Gastrocnemius medialis (tissue), 4 donors: Measurements from ENCODE around the gene NCOA7. TPM values are rescaled to one million over a fixed set of nuclear protein-coding genes. Genes with fewer than 3 reads are reported as not detected.

Source experiments
- ATAC-seq, 2 donors: fragments of 150-250 bp; one replicate each; pipeline ENCODE4 v1.9.1; 2016
- DNase-seq, 2 donors: peaks; one replicate each; pipeline ENCODE4 v3.0.0-alpha.2; 2019
- H3K27ac ChIP-seq, 4 donors: fragments of 200-600 bp; sonication (generic); 1 replicate in 1 of 4; 2 replicates in 3 of 4; pipeline ENCODE4 v1.5.1; 2016 to 2018; ENCODE audit warnings: mild to moderate bottlenecking in 2 of 4, moderate library complexity in 1 of 4
- H3K27me3 ChIP-seq, 3 donors: fragments of 200-600 bp; sonication (generic) in 2 of 3; 1 replicate in 1 of 3; 2 replicates in 2 of 3; pipeline versions ENCODE4 v1.5.1 to v1.6.0; 2016 to 2019; ENCODE audit warnings: mild to moderate bottlenecking in 1 of 3, moderate library complexity in 1 of 3
- H3K36me3 ChIP-seq, 2 donors: fragments of 200-600 bp; sonication (generic) in 1 of 2; one replicate each; pipeline ENCODE4 v1.5.1; 2017 to 2018
- H3K4me1 ChIP-seq, 2 donors: fragments of 200-600 bp; sonication (generic) in 1 of 2; one replicate each; pipeline ENCODE4 v1.5.1; 2016 to 2017; ENCODE audit warnings: mild to moderate bottlenecking in 2 of 2
- H3K4me3 ChIP-seq, 4 donors: fragments of 200-600 bp; sonication (generic) in 3 of 4; 1 replicate in 1 of 4; 2 replicates in 3 of 4; pipeline ENCODE4 v1.5.1; 2016 to 2019; ENCODE audit warnings: mild to moderate bottlenecking in 2 of 4
- H3K9me3 ChIP-seq, 3 donors: fragments of 200-600 bp; sonication (generic) in 2 of 3; 1 replicate in 1 of 3; 2 replicates in 2 of 3; pipeline ENCODE4 v1.5.1; 2016 to 2019
- POLR2A ChIP-seq, 2 donors: fragments of 450-650 bp; IDR thresholded peaks; one replicate each; pipeline ENCODE4 v1.6.1; 2017; ENCODE audit warnings: antibody characterized with exemption in 2 of 2, mild to moderate bottlenecking in 2 of 2, moderate library complexity in 2 of 2
- in situ Hi-C, 4 donors: fragments of 200-750 bp; cut with MboI; loops; one replicate each; pipeline versions ENCODE4 v1.15.0 to v1.8.0; 2017; ENCODE audit warnings: low sequenced_read_pairs in 4 of 4
- intact Hi-C: fragments of 100-400 bp; cut with DNase I; formaldehyde crosslinking; loops from one replicate; pipeline ENCODE4 v1.15.1; 2023; ENCODE audit warnings: low total_unique reads
- total RNA-seq, 4 donors: library from RNA; depleted of rRNA; stranded (reverse); fragments of >200 nt; gene quantifications; one replicate each; pipeline versions ENCODE4 v1.1.0 to v1.2.3, GENCODE V29; 2016
- TF ChIP-seq, protein P1 (sequence below), 5 experiments: fragments of 450-650 bp in 3 of 5; fragments of 200-600 bp in 2 of 5; sonication (generic) in 2 of 5; IDR thresholded peaks in 4 of 5; conservative IDR thresholded peaks in 1 of 5; 1 replicate in 4 of 5; 2 replicates in 1 of 5; pipeline ENCODE4 v1.5.1; 2016 to 2019; ENCODE audit warnings: antibody characterized with exemption in 5 of 5, mild to moderate bottlenecking in 3 of 5, moderate library complexity in 3 of 5

NCOA7 gene
- total RNA-seq, 4 donors from 2014 or later: 7.0 to 9.5 (median 9.2) TPM

DNA sequence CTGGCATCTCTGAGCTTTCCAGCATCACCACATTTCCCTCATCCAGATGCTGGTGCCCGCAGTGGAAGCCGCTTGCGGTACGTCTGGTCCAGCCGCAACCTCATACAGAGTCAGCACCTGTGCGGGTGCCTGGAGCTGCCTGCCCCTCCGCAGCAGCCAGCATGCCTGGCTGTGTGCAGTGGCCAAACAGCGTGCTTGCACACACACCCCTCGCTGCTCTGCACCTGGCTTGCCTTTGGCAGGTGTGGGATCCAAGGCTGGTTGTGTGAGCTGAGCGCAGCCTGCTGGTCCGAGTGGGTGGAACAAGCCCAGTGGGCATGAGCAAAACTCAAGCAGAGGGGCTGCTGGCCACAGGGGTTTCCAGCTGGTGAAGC lies 162.7 kb downstream of the NCOA7 start:
- H3K36me3 ChIP-seq: no peaks in the 10 kb centered on the region
- ATAC-seq: no peak
- in situ Hi-C loops (loop anchor here in 3 of 4 donors (10.0 to 25.0 kb wide), 3 partner anchors 91 to 641 kb away; partner anchors contain the start of gene HDDC2 (in 1 of the 3)), intact Hi-C loops (no loop called here)
- no peak for DNase-seq
- no peak overlapping the region for H3K27ac ChIP-seq
- H3K9me3 ChIP-seq: no peaks in the 10 kb centered on the region
- peaks cover 8 to 16% of the 10 kb centered on the region in 2 donors for H3K4me1 ChIP-seq
- H3K27me3 ChIP-seq: no peaks in the 10 kb centered on the region
- TF ChIP-seq, protein P1, sequence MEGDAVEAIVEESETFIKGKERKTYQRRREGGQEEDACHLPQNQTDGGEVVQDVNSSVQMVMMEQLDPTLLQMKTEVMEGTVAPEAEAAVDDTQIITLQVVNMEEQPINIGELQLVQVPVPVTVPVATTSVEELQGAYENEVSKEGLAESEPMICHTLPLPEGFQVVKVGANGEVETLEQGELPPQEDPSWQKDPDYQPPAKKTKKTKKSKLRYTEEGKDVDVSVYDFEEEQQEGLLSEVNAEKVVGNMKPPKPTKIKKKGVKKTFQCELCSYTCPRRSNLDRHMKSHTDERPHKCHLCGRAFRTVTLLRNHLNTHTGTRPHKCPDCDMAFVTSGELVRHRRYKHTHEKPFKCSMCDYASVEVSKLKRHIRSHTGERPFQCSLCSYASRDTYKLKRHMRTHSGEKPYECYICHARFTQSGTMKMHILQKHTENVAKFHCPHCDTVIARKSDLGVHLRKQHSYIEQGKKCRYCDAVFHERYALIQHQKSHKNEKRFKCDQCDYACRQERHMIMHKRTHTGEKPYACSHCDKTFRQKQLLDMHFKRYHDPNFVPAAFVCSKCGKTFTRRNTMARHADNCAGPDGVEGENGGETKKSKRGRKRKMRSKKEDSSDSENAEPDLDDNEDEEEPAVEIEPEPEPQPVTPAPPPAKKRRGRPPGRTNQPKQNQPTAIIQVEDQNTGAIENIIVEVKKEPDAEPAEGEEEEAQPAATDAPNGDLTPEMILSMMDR (IDR thresholded peaks at IDR 0.05 in 4 of 5, conservative IDR thresholded peaks at IDR 0.05 in 1 of 5): no peak
- TF ChIP-seq POLR2A (IDR thresholded peaks at IDR 0.05): no peak
- no peak overlapping the region for H3K4me3 ChIP-seq

DNA sequence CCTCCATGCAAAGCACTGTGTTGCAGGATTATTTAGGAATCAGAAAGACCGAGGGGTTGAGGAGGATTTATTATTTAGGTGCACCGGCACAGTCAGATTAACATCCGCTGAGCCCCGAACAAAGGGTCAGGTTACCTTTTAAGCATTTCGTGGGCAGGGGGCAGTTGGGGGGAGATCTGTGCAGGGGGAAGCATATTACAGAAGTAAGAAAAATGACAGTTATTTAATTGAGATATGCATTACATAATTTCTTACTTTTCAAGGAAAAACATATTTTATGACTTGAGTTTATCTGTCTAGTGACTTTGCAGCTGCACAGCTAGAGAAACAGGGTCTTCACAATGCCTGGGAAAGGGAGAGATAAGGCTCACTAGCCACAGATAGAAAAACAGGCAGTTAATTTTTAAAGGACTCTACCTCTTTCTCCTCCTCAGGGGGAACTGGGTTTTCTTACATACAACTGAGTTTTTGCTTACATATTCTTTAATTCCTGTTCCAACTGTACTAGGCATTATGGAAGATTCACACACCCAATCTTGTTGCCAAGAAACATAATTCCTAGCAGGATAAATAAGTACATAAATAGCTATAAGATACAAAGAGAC lies 164.1 kb downstream of the NCOA7 start:
- H3K27me3 ChIP-seq: no peaks in the 10 kb centered on the region
- in situ Hi-C loops: loop anchor here in 3 of 4 donors (10.0 to 25.0 kb wide), 3 partner anchors 93 to 643 kb away; partner anchors contain the start of gene HDDC2 (in 1 of the 3)
- no peak overlapping the region for H3K27ac ChIP-seq
- H3K4me1 ChIP-seq: peaks cover 10 to 20% of the 10 kb centered on the region in 2 donors
- H3K36me3 ChIP-seq: no peaks in the 10 kb centered on the region
- ATAC-seq (no peak), DNase-seq (no peak)
- no peak for TF ChIP-seq POLR2A (IDR thresholded peaks at IDR 0.05)
- TF ChIP-seq, protein P1 (IDR thresholded peaks at IDR 0.05 in 4 of 5, conservative IDR thresholded peaks at IDR 0.05 in 1 of 5): no peak
- no peak overlapping the region for H3K4me3 ChIP-seq
- H3K9me3 ChIP-seq: no peaks in the 10 kb centered on the region
- intact Hi-C loops: loop anchor here (5.0 kb wide), 1 partner anchor 98 kb away; no protein-coding TSS in a partner anchor

DNA sequence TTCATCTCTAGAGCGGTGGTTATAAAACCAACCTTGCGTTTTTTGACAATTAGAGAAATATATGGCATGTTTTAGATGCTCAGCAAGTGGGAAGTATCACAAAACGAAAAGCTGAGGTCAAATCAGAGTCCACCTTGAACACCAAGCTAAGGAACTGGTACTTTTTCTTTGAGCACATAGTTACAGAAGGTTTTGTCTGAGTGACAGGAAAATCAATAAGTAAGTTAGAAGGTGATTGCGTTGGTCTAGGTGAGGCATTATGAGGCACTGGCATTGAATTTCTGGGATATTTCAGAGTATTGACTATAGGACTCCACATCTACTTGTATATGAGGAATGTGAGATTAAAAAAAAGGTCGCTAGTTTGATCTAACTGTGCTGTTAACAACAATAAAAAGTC lies 165.2 kb downstream of the NCOA7 start:
- ATAC-seq (no peak), DNase-seq (no peak)
- Histone ChIP-seq H3K9me3 (no peaks in the 10 kb centered on the region), H3K4me1 (peaks cover 10 to 20% of the 10 kb centered on the region in 2 donors), H3K27me3 (no peaks in the 10 kb centered on the region), H3K4me3 (peak overlapping the region; percentile 62 to 97 (median 82)), H3K27ac (peak overlapping the region; percentile 83 to 95 (median 92)), H3K36me3 (no peaks in the 10 kb centered on the region)
- in situ Hi-C loops: loop anchor here in 3 of 4 donors (10.0 to 25.0 kb wide), 3 partner anchors 94 to 644 kb away; partner anchors contain the start of gene HDDC2 (in 1 of the 3)
- TF ChIP-seq, protein P1 (IDR thresholded peaks at IDR 0.05 in 4 of 5, conservative IDR thresholded peaks at IDR 0.05 in 1 of 5): no peak
- TF ChIP-seq POLR2A (IDR thresholded peaks at IDR 0.05): no peak
- intact Hi-C loops: loop anchor here (1.0 to 5.0 kb wide), 4 partner anchors 37 to 645 kb away; no protein-coding TSS in a partner anchor

DNA sequence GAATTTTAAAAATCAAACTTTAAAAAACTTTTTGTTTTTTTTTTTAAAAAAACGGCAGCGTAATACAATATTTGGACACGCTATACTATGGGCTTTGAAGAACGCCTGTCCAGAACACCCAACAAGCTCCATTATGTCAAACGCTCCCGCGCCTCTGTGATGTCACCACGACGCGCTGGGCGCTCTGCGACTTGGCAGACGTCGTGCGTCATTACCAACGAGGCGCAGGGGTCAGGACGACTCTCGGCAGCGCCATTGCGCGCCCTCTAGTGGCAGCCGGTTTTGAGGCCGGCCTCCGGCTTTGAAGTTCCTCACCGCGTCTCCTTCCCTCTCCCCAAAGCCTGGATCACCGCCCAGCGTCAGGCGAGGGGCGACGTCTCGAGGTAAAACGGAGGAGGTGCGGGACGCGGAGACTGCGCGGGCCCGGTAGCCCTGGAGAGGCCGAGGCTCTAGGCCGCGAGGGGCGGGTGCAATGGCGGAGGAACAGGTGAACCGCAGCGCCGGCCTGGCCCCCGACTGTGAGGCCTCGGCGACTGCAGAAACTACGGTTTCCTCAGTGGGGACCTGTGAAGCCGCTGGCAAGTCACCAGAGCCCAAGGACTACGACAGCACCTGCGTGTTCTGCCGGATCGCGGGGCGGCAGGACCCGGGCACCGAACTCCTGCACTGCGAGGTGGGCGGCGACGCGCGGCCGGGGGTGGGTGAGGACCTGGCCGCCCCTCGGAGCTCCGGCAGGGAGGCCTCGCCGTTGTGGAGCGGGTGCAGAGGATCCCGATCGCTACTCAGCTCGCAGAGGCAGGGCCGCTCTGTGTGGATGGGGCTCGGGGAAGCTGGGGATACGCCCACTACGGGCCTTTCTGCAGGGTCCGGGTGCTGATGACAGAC lies 166.0 kb downstream of the NCOA7 start, which contains the start of gene HINT3:
Gene HINT3, plus strand, starts transcription at position 265 of the 885 bp plus-strand sequence. Its CDS starts 208 bp downstream, at position 473.
- in situ Hi-C loops: loop anchor here in 3 of 4 donors (10.0 to 25.0 kb wide), 3 partner anchors 94 to 644 kb away; partner anchors contain the start of gene HDDC2 (in 1 of the 3)
- intact Hi-C loops: loop anchor here (1.0 to 5.0 kb wide), 4 partner anchors 38 to 645 kb away; no protein-coding TSS in a partner anchor

More for the DNA sequence above, 166.0 kb downstream of the NCOA7 start, which contains the start of gene HINT3:
- DNase-seq (peak; percentile 93 to 94), ATAC-seq (peak; percentile 93 to 98)
- TF ChIP-seq, protein P1 (IDR thresholded peaks at IDR 0.05 in 4 of 5, conservative IDR thresholded peaks at IDR 0.05 in 1 of 5): peak; percentile 97 to 99 (median 98)
- peak; percentile 59 to 62 for TF ChIP-seq POLR2A (IDR thresholded peaks at IDR 0.05)
- H3K27ac ChIP-seq: peak within 1 kb of the TSS; percentile 83 to 95 (median 92)
- no peaks in the 10 kb centered on the region for H3K36me3 ChIP-seq
- H3K4me3 ChIP-seq: peak within 1 kb of the TSS; percentile 62 to 97 (median 82)
- no peaks in the 10 kb centered on the region for H3K27me3 ChIP-seq
- peaks cover 10 to 20% of the 10 kb centered on the region in 2 donors for H3K4me1 ChIP-seq
- no peaks in the 10 kb centered on the region for H3K9me3 ChIP-seq
